Superior temporal gyrus (tissue), 1 donor: Measurements from ENCODE around the gene UBA7.

Source experiments
- DNase-seq: peaks from one replicate; pipeline ENCODE4 v3.0.0-alpha.2; 2016; ENCODE audit errors: extremely low spot score

The UBA7 gene

GRCh38 chr3:49805897-49806701, 7.7 kb downstream of the UBA7 start:
- DNase-seq: no peak

GRCh38 chr3:49805367-49805782, 8.4 kb downstream of the UBA7 start:
- no peak for DNase-seq

DNA sequence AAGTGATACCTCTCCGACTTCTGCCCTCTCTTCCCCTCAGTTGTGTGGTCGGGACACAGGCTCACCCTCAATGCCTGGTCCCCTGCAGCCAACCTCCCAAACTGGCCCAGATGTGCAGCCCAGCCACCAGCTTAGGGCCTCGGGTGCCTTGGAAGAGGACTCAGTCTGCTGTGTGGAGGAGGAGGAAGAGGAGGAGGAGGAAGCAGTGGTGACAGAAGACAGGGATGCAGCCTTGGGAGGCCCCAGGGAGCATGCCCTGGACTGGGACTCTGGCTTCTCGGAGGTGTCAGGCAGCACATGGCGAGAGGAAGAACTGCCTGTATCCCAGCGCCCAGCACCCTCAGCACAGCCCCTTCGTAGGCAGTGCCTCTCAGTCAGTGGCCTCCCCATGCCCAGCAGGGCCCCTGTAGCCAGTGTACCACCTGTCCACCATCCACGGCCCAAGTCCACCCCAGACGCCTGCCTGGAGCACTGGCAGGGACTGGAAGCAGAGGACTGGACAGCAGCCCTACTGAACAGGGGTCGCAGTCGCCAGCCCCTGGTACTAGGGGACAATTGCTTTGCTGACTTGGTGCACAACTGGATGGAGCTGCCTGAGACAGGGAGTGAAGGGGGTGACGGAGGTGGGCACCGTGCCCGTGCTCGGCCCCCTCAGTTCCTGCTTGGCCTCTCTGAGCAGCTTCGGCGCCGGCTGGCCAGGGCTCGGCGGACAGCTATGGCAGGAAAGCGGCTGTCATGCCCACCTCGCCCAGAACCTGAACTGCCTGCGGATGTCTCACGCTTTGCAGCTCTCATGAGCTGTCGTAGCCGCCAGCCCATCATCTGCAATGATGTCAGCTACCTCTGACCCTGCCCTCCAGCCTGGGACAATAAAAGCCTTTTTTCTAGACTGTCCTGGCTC, 9.4 kb downstream of the UBA7 start:
- no peak for DNase-seq

DNA sequence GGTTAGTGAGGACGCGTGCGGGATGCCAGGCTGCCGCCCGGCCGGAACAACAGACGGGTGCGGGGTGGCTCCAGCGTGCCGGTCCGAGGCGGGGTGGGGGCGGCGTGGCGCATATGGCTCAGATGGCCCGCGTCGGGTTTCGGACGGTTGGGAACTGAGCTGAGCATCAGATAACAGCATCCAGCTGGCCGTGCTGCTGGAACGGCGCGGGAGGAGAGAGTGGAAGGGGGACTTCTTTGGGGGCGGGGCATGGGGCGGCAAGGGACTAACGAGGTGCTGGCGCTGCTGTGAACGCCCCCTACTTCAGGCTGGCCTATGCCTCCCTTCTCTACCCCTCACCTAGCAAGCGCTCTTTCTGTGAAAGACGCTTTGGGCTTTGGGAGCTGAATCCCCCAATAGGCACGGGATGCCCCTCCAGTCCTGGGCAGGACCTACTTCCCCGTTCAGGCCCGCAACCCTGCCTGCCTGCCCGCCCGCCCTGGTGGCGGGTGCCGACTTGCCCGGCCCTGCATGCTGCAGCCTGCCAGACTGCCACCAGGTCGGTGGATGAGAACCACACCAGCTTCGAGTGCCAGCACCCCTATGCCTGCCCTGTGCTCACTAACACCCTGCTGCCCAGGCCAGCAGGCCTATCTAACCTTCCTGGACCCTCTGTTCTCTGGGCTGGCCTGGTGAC, 10.2 kb downstream of the UBA7 start:
- DNase-seq: no peak

- peak; percentile 93 for DNase-seq
Measured at GRCh38 chr3:49802719-49803464, 10.9 kb downstream of the UBA7 start, which contains the start of gene INKA1. Gene INKA1 (plus strand): TSS chr3:49803261. CDS start chr3:49803393, 132 bp downstream.

DNA sequence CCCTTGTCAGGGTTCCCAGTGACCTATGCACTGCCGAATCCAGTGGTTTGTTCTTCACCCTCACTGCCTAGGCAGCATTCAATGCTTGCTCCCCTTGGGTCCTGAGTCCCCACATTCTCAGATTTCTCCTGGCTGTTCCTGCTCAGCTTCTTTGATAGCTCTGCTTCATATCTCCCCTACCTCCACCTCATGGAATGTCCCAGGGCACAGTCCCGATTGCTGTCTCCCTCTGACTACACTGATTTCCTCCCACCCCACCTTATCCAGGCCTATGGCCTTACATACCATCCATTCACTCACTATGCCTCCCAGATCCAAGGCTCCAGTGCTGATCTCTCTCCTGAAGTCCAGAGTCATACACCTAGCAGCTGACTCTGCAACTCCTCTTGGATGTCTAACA, 12.6 kb downstream of the UBA7 start:
- no peak for DNase-seq

GRCh38 chr3:49799761-49800160, 14.0 kb downstream of the UBA7 start, which contains the start of gene CDHR4:
Gene CDHR4 (minus strand): TSS chr3:49799873. CDS start chr3:49799812, 61 bp downstream.
- no peak for DNase-seq

DNA sequence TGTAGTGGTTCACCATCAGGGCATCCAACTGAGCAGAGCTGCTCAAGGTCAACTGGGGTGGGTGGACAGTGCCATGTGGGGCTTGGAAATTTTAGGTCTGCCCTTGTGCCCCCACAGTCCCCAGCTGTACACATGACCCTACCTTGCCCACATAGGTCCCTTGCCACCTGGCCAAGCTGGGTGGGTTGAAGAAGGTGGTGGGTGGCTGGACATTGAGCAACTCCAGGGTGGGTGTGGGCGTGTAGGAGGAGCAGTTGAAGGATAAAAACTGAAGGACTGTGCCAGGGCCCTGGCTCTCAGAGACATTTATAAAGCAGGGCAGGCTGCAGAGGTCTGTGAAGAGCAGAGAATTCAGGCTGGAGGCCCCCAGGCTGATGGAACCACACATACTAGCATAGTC, 14.6 kb downstream of the UBA7 start:
- DNase-seq: no peak

DNA sequence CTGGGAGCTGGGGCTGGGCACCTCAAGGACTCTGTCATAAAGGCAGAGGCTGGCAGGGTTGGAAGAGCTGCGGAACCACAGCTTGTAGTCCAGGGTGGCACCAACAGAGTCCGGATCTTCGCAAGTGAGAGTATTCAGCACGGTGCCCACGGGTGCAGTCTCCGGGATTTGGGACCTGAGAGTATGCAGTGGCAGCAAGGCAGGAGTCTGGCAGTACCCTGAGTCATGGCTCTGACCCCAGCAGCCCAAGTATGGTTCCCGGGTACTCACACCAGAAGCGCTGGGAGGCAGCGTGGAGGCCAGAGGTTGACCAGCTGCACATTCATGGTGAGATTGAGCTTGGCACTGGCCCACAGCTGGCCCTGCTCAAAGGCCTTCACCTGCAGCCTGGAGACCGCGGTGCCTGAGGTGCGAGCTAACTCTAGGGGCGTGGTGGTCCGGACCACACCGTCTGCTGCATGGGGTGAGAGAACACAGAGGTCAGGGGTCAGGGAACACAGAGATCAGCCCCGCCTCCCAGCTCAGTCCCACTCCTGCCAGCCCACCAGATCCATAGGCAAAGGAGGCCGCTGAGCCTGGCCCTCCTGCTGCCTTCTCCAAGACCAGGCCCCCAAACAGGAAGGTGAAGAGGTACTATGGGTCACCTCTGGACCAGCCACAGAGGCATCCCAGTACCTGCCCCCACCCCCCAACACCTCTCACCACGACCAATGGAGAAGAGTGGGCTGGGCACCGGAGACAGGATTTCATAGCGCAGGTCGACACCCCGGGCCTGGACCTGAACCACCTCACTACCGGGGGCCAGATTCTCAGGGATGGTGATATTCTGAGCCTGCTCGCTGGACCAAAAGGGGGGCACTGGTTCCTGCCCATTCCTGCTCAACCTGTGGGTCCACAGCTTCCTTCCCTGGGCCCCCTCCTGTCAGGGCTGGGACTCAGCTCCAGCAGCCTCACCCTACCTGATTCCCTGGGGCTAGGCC, 18.5 kb downstream of the UBA7 start:
- no peak for DNase-seq

DNA sequence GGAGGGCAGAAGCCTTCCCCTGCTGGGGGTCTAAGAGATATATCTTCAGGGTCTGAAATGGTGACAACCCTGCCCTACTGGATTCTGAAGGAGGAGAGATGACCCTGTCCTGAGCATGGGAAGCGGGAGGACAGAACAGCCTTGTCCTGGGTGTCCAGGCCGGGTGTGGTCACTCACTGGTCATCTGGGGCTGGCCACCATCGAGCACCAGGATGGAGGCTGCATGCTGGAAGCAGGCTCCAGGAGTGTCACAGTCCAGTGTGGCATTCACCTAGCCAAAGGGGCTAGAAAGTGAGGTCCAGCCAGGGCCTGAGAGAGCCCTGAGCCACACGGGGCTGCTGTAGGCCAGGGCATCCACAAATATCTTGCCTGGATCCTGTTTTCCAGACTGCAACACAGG, 19.3 kb downstream of the UBA7 start:
- DNase-seq: no peak

DNA sequence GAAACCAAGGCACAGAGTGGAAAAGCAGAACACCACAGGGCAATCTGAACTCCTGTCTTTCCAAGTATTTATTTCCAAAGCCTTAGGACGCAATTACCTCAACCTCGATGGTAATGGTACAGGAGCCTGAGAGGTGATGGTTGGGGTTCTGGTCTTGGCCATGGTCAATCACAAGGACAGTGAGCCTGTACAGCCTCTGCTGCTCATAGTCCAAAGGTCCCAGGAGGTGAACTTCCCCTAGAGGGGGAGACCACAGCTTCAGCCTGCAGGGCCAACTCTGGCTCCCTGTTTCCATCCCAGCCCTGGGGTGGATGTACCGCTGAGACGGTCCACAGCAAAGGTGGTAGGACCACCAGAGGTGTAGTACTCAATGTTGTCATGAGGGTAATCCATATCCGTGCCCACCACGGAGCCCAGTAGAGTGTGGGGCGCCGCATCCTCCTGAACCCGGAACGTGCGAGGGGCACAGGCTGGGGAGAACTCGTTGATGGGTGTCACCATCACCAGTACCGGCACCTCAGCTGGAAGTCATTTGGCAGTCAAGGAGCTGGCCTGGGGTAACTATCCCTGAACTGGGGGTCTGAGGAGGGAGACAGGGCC, 20.2 kb downstream of the UBA7 start:
- no peak for DNase-seq

- no peak for DNase-seq
Measured at GRCh38 chr3:49792371-49793150, 21.2 kb downstream of the UBA7 start.

GRCh38 chr3:49791571-49791970, 22.2 kb downstream of the UBA7 start:
- DNase-seq: no peak

DNA sequence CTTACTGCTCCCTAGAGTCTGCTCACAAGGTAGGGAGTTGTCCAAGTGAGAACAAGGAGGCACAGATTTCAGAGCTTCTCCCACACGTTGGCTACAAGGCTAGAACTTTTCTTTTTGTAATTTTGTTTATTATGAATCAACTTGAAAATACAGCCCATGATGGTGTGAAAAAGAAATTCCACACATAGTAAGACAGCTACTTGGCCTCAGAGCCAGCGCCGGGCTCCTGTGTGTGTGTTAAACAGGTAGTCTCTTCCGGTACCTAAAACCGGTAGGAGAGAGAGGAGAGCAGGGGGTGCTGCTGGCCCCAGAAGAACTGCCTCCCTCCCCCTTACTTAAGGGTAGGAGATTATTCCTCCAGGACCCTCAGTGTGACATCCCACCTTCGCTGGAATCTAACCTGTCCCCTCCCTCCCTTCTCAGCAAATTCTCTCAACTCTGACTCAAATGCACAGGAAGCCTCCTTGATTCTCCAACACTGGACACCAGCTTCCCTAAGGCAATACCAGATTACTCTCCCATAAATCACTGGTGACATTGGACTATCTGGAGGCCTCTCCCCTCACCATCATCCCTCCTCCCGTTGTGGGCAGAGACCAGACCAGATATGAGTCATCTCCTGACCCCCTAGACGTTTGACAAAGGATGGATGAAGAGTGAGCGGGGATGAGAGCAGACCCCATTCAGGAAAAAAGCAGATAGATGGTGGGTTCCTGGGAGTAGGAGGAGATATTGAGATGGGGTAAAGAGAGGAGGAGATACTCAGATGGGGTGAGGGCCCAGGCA, 22.9 kb downstream of the UBA7 start:
- DNase-seq: no peak

DNA sequence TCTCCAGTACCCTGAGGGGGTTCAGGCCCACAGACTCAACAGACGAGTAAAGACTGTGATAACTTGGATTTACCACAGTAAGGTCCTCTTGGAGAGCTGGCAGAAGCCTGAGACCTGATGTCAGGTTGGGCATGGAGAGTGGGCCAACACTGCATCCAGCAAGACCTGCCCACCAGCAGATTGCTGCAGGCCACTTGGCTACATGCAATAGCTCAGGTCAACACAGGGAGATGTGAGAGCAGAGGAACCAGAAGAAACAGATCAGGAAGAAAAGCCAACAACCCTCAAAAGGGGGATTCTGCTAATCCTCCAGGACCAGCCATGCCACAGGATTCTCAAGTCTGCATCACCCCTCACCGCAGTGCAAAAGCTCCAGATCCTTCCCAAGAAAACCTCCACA, 25.7 kb downstream of the UBA7 start:
- DNase-seq: no peak

DNA sequence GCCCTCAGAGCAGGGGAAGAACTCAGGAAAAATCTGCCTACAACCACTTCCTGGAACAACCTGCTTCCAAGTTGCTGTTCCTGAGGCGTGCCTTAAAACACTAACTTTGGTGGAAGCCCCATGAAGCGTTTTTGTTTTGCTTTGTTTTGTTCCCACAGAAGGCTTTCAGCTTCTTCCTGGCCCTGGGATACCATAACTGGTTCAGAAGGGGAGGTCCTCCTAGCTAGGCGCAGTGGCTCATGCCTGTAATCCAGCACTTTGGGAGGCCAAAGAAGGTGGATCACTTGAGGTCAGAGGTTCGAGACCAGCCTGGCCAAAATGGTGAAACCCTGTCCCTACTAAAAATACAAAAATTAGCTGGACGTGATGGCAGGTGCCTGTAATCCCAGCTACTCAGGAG, 26.2 kb downstream of the UBA7 start:
- DNase-seq: no peak

DNA sequence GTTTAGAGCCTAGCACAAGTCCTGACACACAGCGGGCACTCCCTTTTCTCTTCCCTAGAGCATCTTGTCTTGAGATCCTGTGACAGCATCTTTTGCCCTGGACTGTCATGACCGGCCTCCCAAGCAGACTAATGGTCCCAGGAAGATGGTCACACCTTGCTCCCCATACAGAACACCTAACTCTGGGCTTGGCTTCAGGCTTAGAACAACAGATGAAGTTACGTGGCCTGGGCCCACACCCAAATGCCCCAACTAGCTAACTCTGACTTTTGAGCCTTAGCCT, 26.6 kb downstream of the UBA7 start:
- no peak for DNase-seq
